CD4-positive, alpha-beta T cell (primary cell): ENCODE measurements around the gene DHDH. TPM values are rescaled to one million over a fixed set of nuclear protein-coding genes. Genes with fewer than 3 reads are reported as not detected.

Source experiments
- ATAC-seq: fragments of 200-7000 bp; cut with Tn5 transposase; one replicate; pipeline ENCODE4 v1.10.0; 2022; ENCODE audit warnings: mild to moderate bottlenecking; ENCODE audit not compliant: poor library complexity
- CTCF ChIA-PET: fragments of 350-600 bp; sonication (Branson Sonifier 250); formaldehyde crosslinking; loops from one replicate; lab custom pipeline; 2021; ENCODE audit warnings: antibody characterized with exemption, inconsistent platforms; lab: Charles Lee
- POLR2A ChIA-PET: fragments of 350-600 bp; sonication (Branson Sonifier 250); formaldehyde crosslinking; loops from one replicate; lab custom pipeline; 2021; ENCODE audit warnings: antibody characterized with exemption, inconsistent platforms; lab: Charles Lee
- DNase-seq, 14 experiments: peaks; one replicate each; pipeline ENCODE4 v3.0.0-alpha.2; 2013 to 2020; ENCODE audit warnings: mixed read lengths in 2 of 14
- H3K27ac ChIP-seq, 2 donors: one replicate each; pipeline versions ENCODE4 v1.5.1 to v1.7.0; 2013; ENCODE audit warnings: low read length in 2 of 2, low read depth in 1 of 2, mild to moderate bottlenecking in 1 of 2
- H3K27me3 ChIP-seq, 2 experiments: 1 replicate in 1 of 2; 2 replicates in 1 of 2; pipeline versions ENCODE4 v1.6.1 to v1.7.0; 2013; ENCODE audit warnings: low read length in 2 of 2, control low read depth in 1 of 2, mild to moderate bottlenecking in 1 of 2, moderate library complexity in 1 of 2; ENCODE audit not compliant: insufficient read depth in 2 of 2, control insufficient read depth in 1 of 2
- H3K36me3 ChIP-seq: one replicate; pipeline ENCODE4 v1.6.1; 2013; ENCODE audit warnings: low read length, control low read depth; ENCODE audit not compliant: insufficient read depth
- H3K4me1 ChIP-seq: one replicate; pipeline ENCODE4 v1.6.1; 2013; ENCODE audit warnings: low read length, control low read depth; ENCODE audit not compliant: insufficient read depth
- H3K4me3 ChIP-seq: one replicate; pipeline ENCODE4 v1.5.1; 2013; ENCODE audit warnings: mild to moderate bottlenecking, low read length, moderate library complexity
- H3K9me3 ChIP-seq, 2 experiments: 1 replicate in 1 of 2; 2 replicates in 1 of 2; pipeline versions ENCODE4 v1.6.1 to v1.7.0; 2013; ENCODE audit warnings: low read length in 2 of 2, mild to moderate bottlenecking in 2 of 2, control low read depth in 1 of 2, moderate library complexity in 1 of 2; ENCODE audit not compliant: control insufficient read depth in 1 of 2, insufficient read depth in 1 of 2
- H3K27ac Mint-ChIP-seq: one replicate; pipeline ENCODE4 v1.8.0; 2020; ENCODE audit warnings: mixed read lengths
- H3K27me3 Mint-ChIP-seq: one replicate; pipeline ENCODE4 v1.8.0; 2021; ENCODE audit warnings: mixed read lengths
- H3K36me3 Mint-ChIP-seq: one replicate; pipeline ENCODE4 v1.8.0; 2021; ENCODE audit warnings: low read depth, mixed read lengths
- H3K4me1 Mint-ChIP-seq: one replicate; pipeline ENCODE4 v1.8.0; 2021; ENCODE audit warnings: low read depth, mixed read lengths
- H3K4me3 Mint-ChIP-seq: one replicate; pipeline ENCODE4 v1.8.0; 2020; ENCODE audit warnings: mild to moderate bottlenecking, mixed read lengths
- H3K9me3 Mint-ChIP-seq: one replicate; pipeline ENCODE4 v1.8.0; 2020; ENCODE audit warnings: mixed read lengths
- CTCF ChIP-seq: fragments of 200-600 bp; IDR thresholded peaks from one replicate; pipeline ENCODE4 v1.8.0; 2022; ENCODE audit warnings: antibody characterized with exemption, mild to moderate bottlenecking
- intact Hi-C, 2 experiments: fragments of 100-400 bp; cut with DNase I in 1 of 2; cut with micrococcal nuclease in 1 of 2; formaldehyde crosslinking; loops; one replicate each; pipeline versions ENCODE4 v1.15.1 to v1.9.0; 2023 to 2025; cut with DNase I, micrococcal nuclease
- total RNA-seq, 174 experiments: library from RNA in 2 of 174; stranded (reverse) in 2 of 174; gene quantifications; one replicate each; pipeline ENCODE4 v1.2.3 and lab custom pipeline; 2021 to 2026

Gene DHDH
- total RNA-seq, 2 experiments from 2014 or later, result 1.1 to 1.8 TPM

GRCh38 chr19:48950159-48950558, 16.7 kb downstream of the DHDH start:
- DNase-seq (no peak), ATAC-seq (no peak)
- H3K4me3 Mint-ChIP-seq, result no peak overlapping the region
- no peaks in the 10 kb centered on the region for H3K36me3 Mint-ChIP-seq
- no peaks in the 10 kb centered on the region for H3K27me3 Mint-ChIP-seq
- H3K4me1 Mint-ChIP-seq, result peaks cover 6% of the 10 kb centered on the region
- CTCF ChIA-PET, result no interaction called here
- H3K27me3 ChIP-seq, result no peaks in the 10 kb centered on the region
- no peak for TF ChIP-seq CTCF
- no peaks in the 10 kb centered on the region for H3K9me3 Mint-ChIP-seq
- H3K27ac ChIP-seq, result no peak overlapping the region
- POLR2A ChIA-PET, result no interaction called here
- H3K9me3 ChIP-seq, result peaks cover 0 to 16% of the 10 kb centered on the region in 2 experiments
- no peak overlapping the region for H3K4me3 ChIP-seq
- intact Hi-C loops, result no loop called here
- peaks cover 8% of the 10 kb centered on the region for H3K4me1 ChIP-seq
- no peak overlapping the region for H3K27ac Mint-ChIP-seq
- H3K36me3 ChIP-seq, result no peaks in the 10 kb centered on the region

DNA sequence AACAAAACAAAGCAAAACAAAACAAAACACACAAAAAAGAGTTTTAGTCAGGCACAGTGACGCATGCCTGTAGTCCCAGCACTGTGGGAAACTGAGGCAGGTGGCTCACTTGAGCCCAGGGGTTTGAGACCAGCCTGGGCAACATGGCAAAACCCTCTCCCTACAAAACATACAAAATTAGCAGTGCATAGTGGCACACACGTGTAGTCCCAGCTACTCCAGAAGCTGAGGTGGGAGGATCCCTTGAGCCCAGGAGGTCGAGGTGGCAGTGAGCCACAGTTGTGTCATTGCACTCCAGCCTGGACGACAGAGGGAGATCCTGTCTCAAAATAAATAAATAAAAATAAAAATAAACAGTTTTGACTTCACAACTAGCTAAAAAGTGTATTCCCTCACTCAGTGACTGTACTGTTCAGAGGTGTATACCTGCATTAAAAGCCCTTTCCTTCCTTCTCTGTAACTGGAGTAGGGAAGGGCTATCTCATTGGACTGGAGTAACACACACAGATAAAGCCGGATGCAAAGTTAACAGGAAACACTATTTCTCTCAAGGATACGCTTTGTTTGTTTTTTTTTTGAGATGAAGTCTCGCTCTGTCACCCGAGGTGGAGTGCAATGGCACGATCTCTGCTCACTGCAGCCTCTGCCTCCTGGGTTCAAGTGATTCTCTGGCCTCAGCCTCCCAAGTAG, 17.5 kb downstream of the DHDH start:
- peaks cover 16% of the 10 kb centered on the region for H3K4me1 ChIP-seq
- no peaks in the 10 kb centered on the region for H3K36me3 Mint-ChIP-seq
- no peak overlapping the region for H3K4me3 ChIP-seq
- H3K9me3 Mint-ChIP-seq, result no peaks in the 10 kb centered on the region
- ATAC-seq (no peak), DNase-seq (no peak)
- H3K36me3 ChIP-seq, result no peaks in the 10 kb centered on the region
- H3K4me3 Mint-ChIP-seq, result no peak overlapping the region
- H3K27me3 ChIP-seq, result no peaks in the 10 kb centered on the region
- no peak overlapping the region for H3K27ac ChIP-seq
- no peaks in the 10 kb centered on the region for H3K27me3 Mint-ChIP-seq
- peaks cover 0 to 16% of the 10 kb centered on the region in 2 experiments for H3K9me3 ChIP-seq
- CTCF ChIA-PET, result no interaction called here
- no peak overlapping the region for H3K27ac Mint-ChIP-seq
- POLR2A ChIA-PET, result interaction anchor here (1.0 kb wide), 1 partner anchor 15 kb away, joined by 3 read pairs; the partner anchor contains the start of gene FTL
- intact Hi-C loops, result no loop called here
- H3K4me1 Mint-ChIP-seq, result peaks cover 14% of the 10 kb centered on the region
- no peak for TF ChIP-seq CTCF

GRCh38 chr19:48953141-48953540, 19.6 kb downstream of the DHDH start:
- H3K27ac Mint-ChIP-seq, result no peak overlapping the region
- H3K4me3 Mint-ChIP-seq, result peak overlapping the region; percentile 69
- Histone ChIP-seq H3K27ac (no peak overlapping the region), H3K4me1 (peaks cover 20% of the 10 kb centered on the region), H3K9me3 (no peaks in the 10 kb centered on the region), H3K36me3 (no peaks in the 10 kb centered on the region), H3K27me3 (no peaks in the 10 kb centered on the region), H3K4me3 (no peak overlapping the region)
- H3K36me3 Mint-ChIP-seq, result peaks cover 12% of the 10 kb centered on the region
- ChIA-PET CTCF (interaction anchor here (0.7 to 2.2 kb wide), 3 partner anchors 18 to 164 kb away, joined by 3 to 9 read pairs (median 4); partner anchors contain the start of genes GYS1 and RUVBL2), POLR2A (interaction anchor here (1.0 to 3.3 kb wide), 3 partner anchors 9 to 15 kb away, joined by 3 to 38 read pairs (median 4); partner anchors contain the start of gene FTL)
- no peaks in the 10 kb centered on the region for H3K27me3 Mint-ChIP-seq
- H3K9me3 Mint-ChIP-seq, result no peaks in the 10 kb centered on the region
- no peak for TF ChIP-seq CTCF
- H3K4me1 Mint-ChIP-seq, result peaks cover 31% of the 10 kb centered on the region
- ATAC-seq (no peak), DNase-seq (no peak)
- intact Hi-C loops, result no loop called here
